GM18505 (cell line): ENCODE results near the gene RAB4B.
"Not testable (repeated sequence)": the region's sequence is repeated elsewhere in the genome, so short reads cannot be mapped to it uniquely, and the experiment has no call there.

Experiments used
- ATAC-seq: cut with Tn5 transposase; IDR thresholded peaks from one replicate; pipeline ENCODE4 v1.9.1; 2021; ENCODE audit not compliant: unreplicated experiment
- POLR2A ChIP-seq: IDR thresholded peaks from 4 replicates; pipeline ENCODE4 v1.6.1; 2011; ENCODE audit warnings: borderline replicate concordance; ENCODE audit not compliant: insufficient read depth, insufficient read length; ENCODE audit errors: extremely low read depth

RAB4B gene, protein sequence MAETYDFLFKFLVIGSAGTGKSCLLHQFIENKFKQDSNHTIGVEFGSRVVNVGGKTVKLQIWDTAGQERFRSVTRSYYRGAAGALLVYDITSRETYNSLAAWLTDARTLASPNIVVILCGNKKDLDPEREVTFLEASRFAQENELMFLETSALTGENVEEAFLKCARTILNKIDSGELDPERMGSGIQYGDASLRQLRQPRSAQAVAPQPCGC

GRCh38 chr19:40777937-40778705 is at the start of gene RAB4B:
RAB4B (plus strand) TSS chr19:40778247; CDS start chr19:40778376, 129 bp downstream.
- peak; percentile 66 for ATAC-seq
- peak; percentile 84 for TF ChIP-seq POLR2A

GRCh38 chr19:40730065-40730464 is 48.0 kb upstream of the RAB4B start:
- not testable (repeated sequence) for ATAC-seq

GRCh38 chr19:40732304-40732703 is 45.7 kb upstream of the RAB4B start:
- ATAC-seq: not testable (repeated sequence)

DNA sequence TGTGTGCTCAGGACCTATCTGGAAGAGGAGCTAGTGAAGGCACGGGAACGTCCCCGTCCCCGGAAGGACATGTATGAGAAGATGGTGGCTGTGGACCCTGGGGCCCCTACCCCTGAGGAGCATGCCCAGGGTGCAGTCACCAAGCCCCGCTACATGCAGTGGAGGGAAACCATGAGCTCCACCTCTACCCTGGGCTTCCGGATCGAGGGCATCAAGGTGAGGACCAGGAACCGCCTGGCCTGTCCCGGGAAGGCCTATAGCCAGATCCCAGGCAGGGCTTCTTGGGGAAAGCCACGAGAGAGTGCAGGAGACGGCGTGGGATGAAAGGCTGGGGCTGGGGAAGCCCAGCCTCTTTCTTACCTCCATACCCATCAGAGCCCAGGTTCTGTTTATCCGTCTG is 44.9 kb upstream of the RAB4B start:
- TF ChIP-seq POLR2A: no peak
- no peak for ATAC-seq

GRCh38 chr19:40735013-40735771 is 42.9 kb upstream of the RAB4B start:
- TF ChIP-seq POLR2A: no peak
- no peak for ATAC-seq

DNA sequence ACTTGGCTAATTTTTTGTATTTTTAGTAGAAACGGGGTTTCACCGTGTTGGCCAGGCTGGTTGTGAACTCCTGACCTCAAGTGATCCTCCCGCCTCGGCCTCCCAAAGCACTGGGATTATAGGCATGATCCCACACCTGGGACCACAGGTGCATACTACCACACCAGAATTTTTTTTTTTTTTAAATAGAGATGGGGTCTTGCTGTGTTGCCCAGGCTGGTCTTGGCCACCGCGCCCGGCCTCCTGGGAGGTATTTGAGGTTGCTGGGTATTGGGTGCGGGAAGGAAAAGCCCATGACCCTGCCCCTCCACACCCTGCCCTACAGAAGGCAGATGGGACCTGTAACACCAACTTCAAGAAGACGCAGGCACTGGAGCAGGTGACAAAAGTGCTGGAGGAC is 41.4 kb upstream of the RAB4B start:
- no peak for ATAC-seq
- no peak for TF ChIP-seq POLR2A

DNA sequence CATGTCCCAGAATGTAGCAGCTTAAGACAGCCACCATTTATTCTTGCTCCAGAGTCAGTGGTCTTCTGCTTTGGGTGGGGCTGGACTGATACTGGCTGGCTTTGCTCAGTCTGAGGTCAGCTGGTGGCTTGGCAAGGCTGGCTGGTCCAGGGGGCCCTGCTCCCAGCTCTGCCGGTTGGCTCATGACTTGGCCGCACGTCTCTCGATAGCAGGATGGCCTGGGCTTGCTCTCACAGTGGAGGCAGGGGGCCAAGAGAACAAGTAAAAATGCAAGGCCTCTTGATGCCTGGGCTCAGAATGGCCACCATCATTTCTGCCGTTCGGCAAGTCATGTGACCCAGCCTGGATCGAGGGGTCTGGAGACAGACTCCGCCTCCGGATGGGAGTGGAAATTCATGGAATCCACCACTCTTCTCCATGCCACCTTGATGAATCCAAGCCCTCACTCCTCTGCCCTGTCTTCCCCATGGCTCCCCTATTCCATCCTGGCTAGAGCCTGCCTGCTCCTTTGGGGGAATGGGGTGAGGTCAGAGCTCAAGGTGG is 40.9 kb upstream of the RAB4B start:
- ATAC-seq: no peak
- TF ChIP-seq POLR2A: no peak

DNA sequence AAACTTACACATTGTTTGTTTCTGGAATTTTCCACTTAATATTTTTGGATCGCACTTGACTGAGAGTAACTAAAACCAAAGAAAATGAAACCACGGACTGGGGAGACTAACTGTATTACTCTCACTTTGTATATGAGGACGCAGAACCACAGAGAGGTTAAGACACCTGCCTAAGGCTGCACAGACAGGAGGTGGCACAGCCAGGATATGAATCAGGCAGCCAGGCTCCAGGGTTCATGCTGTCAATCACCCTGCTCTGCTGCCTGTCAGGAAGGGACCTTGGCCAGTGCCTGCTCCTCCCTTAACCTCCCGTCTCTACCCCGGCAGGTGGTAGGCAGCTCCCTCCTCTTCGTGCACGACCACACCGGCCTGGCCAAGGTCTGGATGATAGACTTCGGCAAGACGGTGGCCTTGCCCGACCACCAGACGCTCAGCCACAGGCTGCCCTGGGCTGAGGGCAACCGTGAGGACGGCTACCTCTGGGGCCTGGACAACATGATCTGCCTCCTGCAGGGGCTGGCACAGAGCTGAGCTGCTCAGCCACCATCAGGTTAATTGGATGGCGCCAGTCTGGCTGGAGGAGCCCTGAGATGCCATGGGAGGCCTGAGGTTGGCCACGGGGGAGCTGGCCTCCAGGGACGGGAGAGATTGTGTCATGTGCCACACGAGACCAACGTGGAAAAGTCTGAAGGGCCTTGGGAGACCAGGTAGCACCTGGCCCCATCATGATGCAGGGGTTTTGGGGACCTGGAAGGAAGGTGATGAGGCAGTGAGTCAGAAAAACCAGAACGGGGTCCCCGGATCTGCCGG is 38.8 kb upstream of the RAB4B start:
- no peak for TF ChIP-seq POLR2A
- no peak for ATAC-seq

- TF ChIP-seq POLR2A: no peak
- no peak for ATAC-seq
Observed at GRCh38 chr19:40739871-40740703, 38.0 kb upstream of the RAB4B start.

DNA sequence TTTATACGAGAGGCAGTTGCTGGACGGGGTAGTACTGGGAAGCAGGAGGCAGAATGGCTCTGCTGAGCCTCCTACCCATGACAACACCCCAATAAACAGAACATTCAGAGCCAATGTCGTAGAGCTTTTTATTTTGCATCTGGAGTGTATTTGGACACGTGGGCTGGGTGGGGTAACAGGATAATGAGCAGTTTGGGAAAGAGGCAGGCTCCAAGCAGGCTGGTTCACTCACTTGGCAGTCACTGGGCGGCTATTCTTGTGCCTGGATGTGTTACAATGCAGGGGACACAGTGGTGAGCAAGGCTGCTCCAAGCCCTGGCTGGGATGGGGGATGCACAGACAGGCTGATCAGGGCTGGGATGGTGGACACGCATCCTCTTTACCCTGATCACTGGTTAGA is 37.3 kb upstream of the RAB4B start:
- ATAC-seq: no peak
- no peak for TF ChIP-seq POLR2A

DNA sequence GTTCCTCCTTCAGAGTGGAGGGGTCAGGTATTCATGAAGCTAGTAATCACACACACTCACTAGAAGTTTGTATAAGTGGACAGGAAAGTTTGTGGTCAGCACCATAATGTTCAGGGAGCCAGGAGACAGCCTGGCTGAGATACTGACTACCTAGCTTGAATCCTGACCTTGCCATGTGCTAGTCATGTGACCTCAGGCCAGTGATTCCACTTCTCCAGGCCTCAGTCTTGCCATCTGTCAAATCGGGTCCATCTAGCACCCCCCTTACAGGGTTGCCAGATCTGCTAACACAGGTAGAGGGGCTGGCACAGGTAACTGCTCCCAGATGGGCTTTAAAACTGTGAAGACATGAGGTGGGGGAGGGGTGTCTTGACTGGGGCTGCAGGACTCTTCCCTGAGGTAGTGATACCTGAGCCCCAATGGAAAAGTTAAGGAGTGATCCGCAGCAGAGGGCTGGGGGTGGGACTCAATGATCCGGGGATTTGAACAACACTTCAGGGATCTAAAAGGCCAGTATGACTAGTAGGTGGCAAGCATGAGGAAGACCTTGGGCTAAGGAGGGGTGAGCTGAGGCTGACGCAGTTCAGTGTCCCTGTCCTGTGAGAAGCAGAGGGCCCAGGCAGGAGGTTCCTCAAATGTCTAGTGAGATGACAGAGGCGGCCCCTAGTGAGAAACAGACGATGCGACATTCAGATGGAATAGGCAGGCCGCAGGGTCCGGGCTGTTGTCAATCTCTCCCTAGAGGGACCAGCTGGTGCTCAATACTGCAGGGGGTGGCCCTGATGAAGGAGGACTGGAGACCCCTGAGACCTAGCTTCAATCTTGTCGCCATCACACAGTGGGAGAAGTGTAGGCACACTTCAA is 36.3 kb upstream of the RAB4B start:
- ATAC-seq: no peak
- no peak for TF ChIP-seq POLR2A
